Measurements from ENCODE around the gene SVEP1.
"Not testable (repeated sequence)": the region's sequence is repeated elsewhere in the genome, so short reads cannot be mapped to it uniquely, and the experiment has no call there.

DNA sequence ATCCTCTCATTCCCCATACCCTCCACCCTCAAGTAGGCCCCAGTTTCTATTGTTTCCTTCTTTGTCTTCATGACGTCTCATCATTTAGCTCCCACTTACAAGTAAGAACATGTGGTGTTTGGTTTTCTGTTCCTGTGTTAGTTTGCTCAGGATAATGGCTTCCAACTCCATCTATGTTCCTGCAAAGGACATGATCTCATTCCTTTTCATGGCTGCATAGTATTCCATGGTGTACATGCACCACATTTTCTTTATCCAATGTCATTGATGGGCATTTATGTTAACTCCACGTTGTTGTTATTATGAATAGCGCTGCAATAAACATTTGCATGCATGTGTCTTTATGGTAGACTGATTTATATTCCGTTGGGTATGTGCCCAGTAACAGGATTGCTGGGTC lies 45.4 kb downstream of the SVEP1 start:
- TF ChIP-seq, protein P1, sequence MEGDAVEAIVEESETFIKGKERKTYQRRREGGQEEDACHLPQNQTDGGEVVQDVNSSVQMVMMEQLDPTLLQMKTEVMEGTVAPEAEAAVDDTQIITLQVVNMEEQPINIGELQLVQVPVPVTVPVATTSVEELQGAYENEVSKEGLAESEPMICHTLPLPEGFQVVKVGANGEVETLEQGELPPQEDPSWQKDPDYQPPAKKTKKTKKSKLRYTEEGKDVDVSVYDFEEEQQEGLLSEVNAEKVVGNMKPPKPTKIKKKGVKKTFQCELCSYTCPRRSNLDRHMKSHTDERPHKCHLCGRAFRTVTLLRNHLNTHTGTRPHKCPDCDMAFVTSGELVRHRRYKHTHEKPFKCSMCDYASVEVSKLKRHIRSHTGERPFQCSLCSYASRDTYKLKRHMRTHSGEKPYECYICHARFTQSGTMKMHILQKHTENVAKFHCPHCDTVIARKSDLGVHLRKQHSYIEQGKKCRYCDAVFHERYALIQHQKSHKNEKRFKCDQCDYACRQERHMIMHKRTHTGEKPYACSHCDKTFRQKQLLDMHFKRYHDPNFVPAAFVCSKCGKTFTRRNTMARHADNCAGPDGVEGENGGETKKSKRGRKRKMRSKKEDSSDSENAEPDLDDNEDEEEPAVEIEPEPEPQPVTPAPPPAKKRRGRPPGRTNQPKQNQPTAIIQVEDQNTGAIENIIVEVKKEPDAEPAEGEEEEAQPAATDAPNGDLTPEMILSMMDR (IDR thresholded peaks at IDR 0.05): not testable (repeated sequence)
- TF ChIP-seq POLR2AphosphoS5 (IDR thresholded peaks at IDR 0.05); POLR2A (IDR thresholded peaks at IDR 0.05); EP300 (IDR thresholded peaks at IDR 0.05; ENCODE audit: low read depth): not testable (repeated sequence)
